ENCODE data around the gene RBL2. TPM values are rescaled to one million over a fixed set of nuclear protein-coding genes. Genes with fewer than 3 reads are reported as not detected.
A peak's percentile ranks its signal among the peaks of the same experiment; 100 is the strongest.

Gene RBL2
- total and polyA plus RNA-seq, 7 donors, result 25.0 to 113 (median 74.9) TPM

DNA sequence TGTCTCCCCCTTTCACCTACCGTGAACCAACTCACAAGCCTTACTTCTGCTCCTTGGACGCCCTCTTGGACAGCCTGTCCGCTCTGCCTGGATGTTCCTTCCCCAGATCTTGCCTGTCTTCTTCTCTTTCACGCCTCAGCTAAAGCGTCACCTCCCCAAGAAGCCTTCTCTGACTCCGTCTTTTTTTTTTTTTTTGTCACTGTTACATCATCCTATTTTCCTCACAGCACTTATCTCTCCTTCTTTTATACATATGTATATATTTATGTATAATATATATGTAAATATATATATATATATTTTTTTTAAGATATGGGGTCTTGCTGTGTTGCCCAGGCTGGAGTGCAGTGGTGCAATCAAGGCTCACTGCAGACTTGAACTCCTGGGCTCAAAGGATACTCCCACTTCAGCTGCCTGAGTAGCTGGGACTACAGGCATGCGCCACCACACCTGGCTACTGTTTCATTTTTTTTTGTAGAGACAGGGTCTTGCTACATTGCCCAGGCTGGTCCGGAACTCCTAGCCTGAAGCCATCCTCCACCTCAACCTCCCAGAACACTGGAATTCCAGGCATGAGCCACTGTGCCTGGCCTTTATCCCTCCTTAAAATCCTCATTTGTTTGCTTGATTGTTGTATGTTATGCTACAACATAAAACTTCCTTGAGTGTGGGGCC, 85.3 kb downstream of the RBL2 start:
- no peak overlapping the region for H3K4me3 ChIP-seq
- intact Hi-C loops (cut with DNase I), result no loop called here
- H3K27ac ChIP-seq, result peak overlapping the region in 3 of 4 donors; percentile 17 to 66 (median 32)
- 78 to 90% methylated on average over 8 of the region's 8 CpGs for WGBS, 2 donors
- TF ChIP-seq, protein P1, sequence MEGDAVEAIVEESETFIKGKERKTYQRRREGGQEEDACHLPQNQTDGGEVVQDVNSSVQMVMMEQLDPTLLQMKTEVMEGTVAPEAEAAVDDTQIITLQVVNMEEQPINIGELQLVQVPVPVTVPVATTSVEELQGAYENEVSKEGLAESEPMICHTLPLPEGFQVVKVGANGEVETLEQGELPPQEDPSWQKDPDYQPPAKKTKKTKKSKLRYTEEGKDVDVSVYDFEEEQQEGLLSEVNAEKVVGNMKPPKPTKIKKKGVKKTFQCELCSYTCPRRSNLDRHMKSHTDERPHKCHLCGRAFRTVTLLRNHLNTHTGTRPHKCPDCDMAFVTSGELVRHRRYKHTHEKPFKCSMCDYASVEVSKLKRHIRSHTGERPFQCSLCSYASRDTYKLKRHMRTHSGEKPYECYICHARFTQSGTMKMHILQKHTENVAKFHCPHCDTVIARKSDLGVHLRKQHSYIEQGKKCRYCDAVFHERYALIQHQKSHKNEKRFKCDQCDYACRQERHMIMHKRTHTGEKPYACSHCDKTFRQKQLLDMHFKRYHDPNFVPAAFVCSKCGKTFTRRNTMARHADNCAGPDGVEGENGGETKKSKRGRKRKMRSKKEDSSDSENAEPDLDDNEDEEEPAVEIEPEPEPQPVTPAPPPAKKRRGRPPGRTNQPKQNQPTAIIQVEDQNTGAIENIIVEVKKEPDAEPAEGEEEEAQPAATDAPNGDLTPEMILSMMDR (IDR thresholded peaks at IDR 0.05), result no peak
- TF ChIP-seq POLR2AphosphoS5 (IDR thresholded peaks at IDR 0.05) (no peak), POLR2A (IDR thresholded peaks at IDR 0.05) (no peak), EP300 (IDR thresholded peaks at IDR 0.05) (no peak)
- no peaks in the 10 kb centered on the region for H3K36me3 ChIP-seq
- no peak for DNase-seq
- no peaks in the 10 kb centered on the region for H3K4me1 ChIP-seq
- no peaks in the 10 kb centered on the region for H3K27me3 ChIP-seq
- no peaks in the 10 kb centered on the region for H3K9me3 ChIP-seq

DNA sequence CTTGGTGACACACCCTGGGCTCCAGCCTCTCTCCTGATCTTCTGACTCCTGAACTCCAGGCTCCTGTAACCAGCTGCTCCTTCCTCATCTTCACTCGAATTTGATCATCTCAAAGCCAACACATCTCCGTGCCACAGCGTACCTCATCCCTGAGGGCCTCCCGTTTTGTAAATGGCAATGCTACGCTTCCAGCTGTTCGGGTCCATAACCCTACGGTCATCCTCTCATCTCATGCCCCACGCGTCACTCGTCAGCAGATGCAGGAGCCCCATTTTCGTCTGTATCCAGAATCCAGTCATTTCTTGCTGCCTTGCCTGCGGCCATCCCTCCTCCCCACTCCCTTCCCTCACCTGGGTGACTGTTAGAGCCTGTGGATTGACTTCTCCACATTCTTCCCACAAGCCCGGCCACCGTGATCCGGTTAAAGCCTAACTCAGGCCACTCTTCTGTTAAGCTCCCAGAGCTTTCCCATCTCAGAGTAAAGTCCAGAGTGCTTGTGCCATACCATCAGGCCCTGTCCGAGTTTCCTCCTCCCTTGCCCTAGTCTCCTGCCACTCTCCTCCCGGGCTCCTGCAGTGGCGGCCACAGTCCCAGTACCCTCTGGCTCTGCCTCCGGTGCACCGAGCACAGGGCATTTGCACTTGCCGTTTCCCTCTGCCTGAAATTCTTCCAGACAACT, 89.0 kb downstream of the RBL2 start:
- Histone ChIP-seq H3K27ac (no peak overlapping the region), H3K4me3 (no peak overlapping the region), H3K4me1 (no peaks in the 10 kb centered on the region), H3K27me3 (no peaks in the 10 kb centered on the region), H3K36me3 (no peaks in the 10 kb centered on the region), H3K9me3 (no peaks in the 10 kb centered on the region)
- 91 to 93% methylated on average over 21 of the region's 21 CpGs for WGBS, 2 donors
- TF ChIP-seq EP300 (IDR thresholded peaks at IDR 0.05), result no peak
- TF ChIP-seq, protein P1 (IDR thresholded peaks at IDR 0.05), result no peak
- no peak for TF ChIP-seq POLR2A (IDR thresholded peaks at IDR 0.05)
- TF ChIP-seq POLR2AphosphoS5 (IDR thresholded peaks at IDR 0.05), result no peak
- no peak for DNase-seq
- intact Hi-C loops (cut with DNase I), result no loop called here

DNA sequence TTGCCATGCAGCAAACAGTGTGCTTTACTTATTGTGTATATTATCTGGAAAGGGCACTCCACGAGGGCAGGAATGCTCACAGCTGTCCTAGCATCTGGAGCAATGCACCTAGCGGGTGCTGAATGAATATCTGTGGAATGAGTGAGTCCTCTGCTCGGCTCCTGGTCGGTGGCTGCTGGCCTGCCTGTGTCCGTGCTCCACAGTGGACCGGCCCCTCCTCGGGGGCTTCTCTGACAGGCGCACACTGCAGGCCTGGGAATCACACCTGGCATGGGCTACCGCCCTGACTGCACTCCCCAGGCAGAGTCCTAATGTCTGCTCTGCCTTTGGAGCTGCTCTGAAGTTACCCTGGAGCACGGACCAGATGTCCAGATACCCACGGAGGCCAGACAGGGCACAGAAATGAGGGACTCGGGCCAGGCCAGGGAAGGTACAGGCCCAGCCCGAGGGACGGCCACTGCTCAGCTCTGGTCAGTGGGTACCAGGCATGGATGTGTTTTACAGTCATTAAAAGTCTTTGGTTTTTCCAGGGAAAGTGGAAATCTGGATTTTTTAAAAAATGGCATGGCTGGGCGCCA, 89.8 kb downstream of the RBL2 start:
- WGBS, 2 donors, result 89 to 93% methylated on average over 15 of the region's 15 CpGs
- DNase-seq, result no peak
- Histone ChIP-seq H3K9me3 (no peaks in the 10 kb centered on the region), H3K27me3 (no peaks in the 10 kb centered on the region), H3K36me3 (no peaks in the 10 kb centered on the region), H3K4me3 (no peak overlapping the region), H3K27ac (no peak overlapping the region), H3K4me1 (no peaks in the 10 kb centered on the region)
- intact Hi-C loops (cut with DNase I), result no loop called here
- TF ChIP-seq POLR2AphosphoS5 (IDR thresholded peaks at IDR 0.05), result no peak
- TF ChIP-seq, protein P1 (IDR thresholded peaks at IDR 0.05), result no peak

DNA sequence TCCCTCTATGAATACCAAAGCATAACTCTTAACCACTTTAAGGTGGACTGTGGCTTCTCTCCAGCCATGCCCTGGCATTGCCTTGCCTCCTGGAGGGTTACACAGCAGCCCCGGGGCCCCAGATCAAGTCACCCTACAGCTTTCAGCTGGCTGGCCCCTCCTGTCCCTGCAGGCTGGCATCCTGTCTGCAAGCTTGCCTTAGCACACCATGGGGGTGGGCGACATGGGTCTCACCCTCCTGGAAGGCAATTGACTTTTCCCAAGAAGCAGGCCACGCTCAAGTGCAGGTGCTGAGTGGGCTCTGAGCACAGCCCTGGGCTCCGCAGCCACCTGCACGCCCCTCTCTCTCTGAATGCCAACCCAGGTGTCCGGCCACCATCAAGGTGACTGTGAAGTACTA, 94.5 kb downstream of the RBL2 start:
- Histone ChIP-seq H3K27me3 (no peaks in the 10 kb centered on the region), H3K9me3 (no peaks in the 10 kb centered on the region), H3K27ac (no peak overlapping the region), H3K4me1 (no peaks in the 10 kb centered on the region), H3K36me3 (no peaks in the 10 kb centered on the region), H3K4me3 (no peak overlapping the region)
- 91 to 93% methylated on average over 6 of the region's 6 CpGs for WGBS, 2 donors
- intact Hi-C loops (cut with DNase I), result no loop called here
- DNase-seq, result no peak
- TF ChIP-seq EP300 (IDR thresholded peaks at IDR 0.05) (no peak), POLR2A (IDR thresholded peaks at IDR 0.05) (no peak), POLR2AphosphoS5 (IDR thresholded peaks at IDR 0.05) (no peak)
- TF ChIP-seq, protein P1 (IDR thresholded peaks at IDR 0.05), result no peak

Data from sigmoid colon (tissue), 7 donors.